Sigmoid colon (tissue), 7 donors: ENCODE data around the gene HNRNPK. TPM values are rescaled to one million over a fixed set of nuclear protein-coding genes. Genes with fewer than 3 reads are reported as not detected.

ENCODE experiments used
- DNase-seq: peaks from one replicate; pipeline ENCODE4 v3.0.0-alpha.2; 2019
- H3K27ac ChIP-seq, 4 donors: fragments of 200-600 bp; sonication (generic); one replicate each; pipeline ENCODE4 v1.5.1; 2016 to 2019; ENCODE audit warnings: mild to moderate bottlenecking in 1 of 4
- H3K27me3 ChIP-seq, 3 donors: fragments of 200-600 bp; sonication (generic); one replicate each; pipeline ENCODE4 v1.5.1; 2019; ENCODE audit warnings: mild to moderate bottlenecking in 1 of 3
- H3K36me3 ChIP-seq, 4 donors: fragments of 200-600 bp; sonication (generic); one replicate each; pipeline ENCODE4 v1.5.1; 2016 to 2019
- H3K4me1 ChIP-seq, 4 donors: fragments of 200-600 bp; sonication (generic); one replicate each; pipeline ENCODE4 v1.5.1; 2017 to 2019
- H3K4me3 ChIP-seq, 4 donors: fragments of 200-600 bp; sonication (generic); one replicate each; pipeline ENCODE4 v1.5.1; 2017 to 2019; ENCODE audit warnings: mild to moderate bottlenecking in 2 of 4, moderate library complexity in 1 of 4
- H3K9me3 ChIP-seq, 4 donors: fragments of 200-600 bp in 3 of 4; sonication (generic) in 3 of 4; one replicate each; pipeline versions ENCODE4 v1.5.1 to v1.6.1; 2013 to 2019
- EP300 ChIP-seq, 4 donors: sonication (generic); formaldehyde crosslinking; IDR thresholded peaks; one replicate each; pipeline ENCODE4 v1.6.1; 2017; ENCODE audit warnings: antibody characterized with exemption in 4 of 4
- POLR2A ChIP-seq, 2 donors: fragments of 450-650 bp; IDR thresholded peaks; one replicate each; pipeline ENCODE4 v1.6.1; 2016; ENCODE audit warnings: antibody characterized with exemption in 2 of 2, mild to moderate bottlenecking in 2 of 2, moderate library complexity in 2 of 2
- POLR2AphosphoS5 ChIP-seq, 4 donors: sonication (generic); formaldehyde crosslinking; IDR thresholded peaks; one replicate each; pipeline ENCODE4 v1.6.1; 2017; ENCODE audit warnings: antibody characterized with exemption in 4 of 4
- WGBS, 2 donors: extraction: QIAGEN DNeasy Blood & Tissue Kit; methylation state at CpG; one replicate each; pipeline ENCODE4 v1.1.7; 2013; 5-methylcytosine and 5-hydroxymethylcytosine counted together
- intact Hi-C: fragments of 100-400 bp; cut with DNase I; formaldehyde crosslinking; loops from one replicate; pipeline ENCODE4 v1.15.1; 2023
- polyA plus RNA-seq, 3 donors: library from polyadenylated mRNA; stranded (reverse); fragments of 200-250 nt; gene quantifications; one replicate each; pipeline ENCODE4 v1.2.3, GENCODE V29; 2013
- total RNA-seq, 4 donors: library from RNA; depleted of rRNA; stranded (reverse); fragments of >200 nt; gene quantifications; one replicate each; pipeline ENCODE4 v1.1.0, GENCODE V29; 2016
- TF ChIP-seq, protein P1 (sequence below), 4 experiments: fragments of 450-650 bp in 3 of 4; fragments of 200-600 bp in 1 of 4; IDR thresholded peaks; one replicate each; pipeline ENCODE4 v1.5.1; 2016 to 2019; ENCODE audit warnings: antibody characterized with exemption in 4 of 4, mild to moderate bottlenecking in 3 of 4, moderate library complexity in 2 of 4
- donor health status: healthy with polysubstance abuse.
- donor health status: Bipolar disorder and iron deficiency.
- donor health status: healthy.

Gene HNRNPK
- total and polyA plus RNA-seq, 7 donors: 237 to 448 (median 364) TPM

DNA sequence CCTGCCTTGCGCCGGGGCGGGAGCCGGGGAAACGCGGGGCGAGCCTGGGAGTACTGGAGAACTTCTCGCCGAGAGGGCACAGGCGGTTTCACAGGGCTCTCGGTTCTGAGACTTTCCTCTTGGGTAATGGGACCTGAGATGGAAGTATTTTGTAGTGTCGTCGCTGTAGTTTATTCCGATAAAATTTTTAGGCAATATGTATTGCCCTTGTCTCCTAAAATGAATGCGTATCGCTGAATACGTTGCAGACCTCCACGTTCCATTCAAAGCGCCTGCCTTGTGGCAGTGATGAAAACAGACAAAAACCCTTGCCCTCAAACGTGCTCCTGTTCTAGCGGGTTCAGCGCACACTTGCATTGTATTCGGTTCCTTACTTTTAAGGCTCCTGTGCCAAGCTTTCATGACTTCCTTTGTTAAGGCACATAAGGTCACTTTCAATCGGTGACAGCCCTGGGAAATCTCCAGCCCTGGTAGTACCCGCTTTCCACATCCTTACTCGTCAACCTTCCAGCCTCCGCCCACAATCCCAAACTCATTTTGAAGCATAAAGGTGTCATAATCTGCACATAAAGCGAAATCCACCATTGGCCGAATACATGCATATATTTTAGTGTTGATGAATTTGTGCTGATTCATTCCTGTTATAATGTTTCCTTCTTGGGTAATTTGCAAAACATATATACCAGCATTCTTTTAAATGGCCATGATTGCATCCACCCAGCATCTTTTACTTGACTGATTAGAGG is 1.3 kb upstream of the HNRNPK start:
- peak; percentile 80 for DNase-seq

GRCh38 chr9:83980395-83981125 is 545 bp upstream of the HNRNPK start, which contains the start of gene RMI1:
RMI1 (plus strand) TSS chr9:83980805; CDS start chr9:84000987, 20,182 bp downstream.
- 0% methylated on average over 69 of the region's 69 CpGs for WGBS, 2 donors
- TF ChIP-seq, protein P1, sequence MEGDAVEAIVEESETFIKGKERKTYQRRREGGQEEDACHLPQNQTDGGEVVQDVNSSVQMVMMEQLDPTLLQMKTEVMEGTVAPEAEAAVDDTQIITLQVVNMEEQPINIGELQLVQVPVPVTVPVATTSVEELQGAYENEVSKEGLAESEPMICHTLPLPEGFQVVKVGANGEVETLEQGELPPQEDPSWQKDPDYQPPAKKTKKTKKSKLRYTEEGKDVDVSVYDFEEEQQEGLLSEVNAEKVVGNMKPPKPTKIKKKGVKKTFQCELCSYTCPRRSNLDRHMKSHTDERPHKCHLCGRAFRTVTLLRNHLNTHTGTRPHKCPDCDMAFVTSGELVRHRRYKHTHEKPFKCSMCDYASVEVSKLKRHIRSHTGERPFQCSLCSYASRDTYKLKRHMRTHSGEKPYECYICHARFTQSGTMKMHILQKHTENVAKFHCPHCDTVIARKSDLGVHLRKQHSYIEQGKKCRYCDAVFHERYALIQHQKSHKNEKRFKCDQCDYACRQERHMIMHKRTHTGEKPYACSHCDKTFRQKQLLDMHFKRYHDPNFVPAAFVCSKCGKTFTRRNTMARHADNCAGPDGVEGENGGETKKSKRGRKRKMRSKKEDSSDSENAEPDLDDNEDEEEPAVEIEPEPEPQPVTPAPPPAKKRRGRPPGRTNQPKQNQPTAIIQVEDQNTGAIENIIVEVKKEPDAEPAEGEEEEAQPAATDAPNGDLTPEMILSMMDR (IDR thresholded peaks at IDR 0.05): no peak
- TF ChIP-seq EP300 (IDR thresholded peaks at IDR 0.05) (peak in 1 of 4 donors; percentile 50), POLR2AphosphoS5 (IDR thresholded peaks at IDR 0.05) (peak; percentile 98 to 99 (median 99)), POLR2A (IDR thresholded peaks at IDR 0.05) (peak; percentile 92 to 95)
- intact Hi-C loops: loop anchor here (2.0 to 5.0 kb wide), 4 partner anchors 24 to 192 kb away; partner anchors contain the start of genes GKAP1 and KIF27
- Histone ChIP-seq H3K27me3 (no peaks in the 10 kb centered on the region), H3K27ac (peak within 1 kb of the TSS; percentile 96 to 99 (median 98)), H3K4me3 (peak within 1 kb of the TSS; percentile 83 to 93 (median 88)), H3K36me3 (peaks cover 4 to 24% (median 16%) of the 10 kb centered on the region in 4 donors), H3K9me3 (no peaks in the 10 kb centered on the region), H3K4me1 (peaks cover 0 to 40% (median 32%) of the 10 kb centered on the region in 4 donors)
- DNase-seq: peak; percentile 100

More for the DNA sequence above, 1.3 kb upstream of the HNRNPK start:
- Histone ChIP-seq H3K4me3 (peak overlapping the region; percentile 83 to 93 (median 88)), H3K36me3 (peaks cover 0 to 16% (median 12%) of the 10 kb centered on the region in 4 donors), H3K27me3 (no peaks in the 10 kb centered on the region), H3K9me3 (no peaks in the 10 kb centered on the region), H3K27ac (peak overlapping the region; percentile 96 to 99 (median 98)), H3K4me1 (peaks cover 0 to 34% (median 28%) of the 10 kb centered on the region in 4 donors)
- 1% methylated on average over 29 of the region's 29 CpGs for WGBS, 2 donors
- TF ChIP-seq POLR2A (IDR thresholded peaks at IDR 0.05) (no peak), POLR2AphosphoS5 (IDR thresholded peaks at IDR 0.05) (no peak)
- TF ChIP-seq, protein P1 (IDR thresholded peaks at IDR 0.05): peak in 1 of 4 experiments; percentile 7
- intact Hi-C loops: loop anchor here (2.0 to 5.0 kb wide), 4 partner anchors 24 to 191 kb away; partner anchors contain the start of genes GKAP1 and KIF27

DNA sequence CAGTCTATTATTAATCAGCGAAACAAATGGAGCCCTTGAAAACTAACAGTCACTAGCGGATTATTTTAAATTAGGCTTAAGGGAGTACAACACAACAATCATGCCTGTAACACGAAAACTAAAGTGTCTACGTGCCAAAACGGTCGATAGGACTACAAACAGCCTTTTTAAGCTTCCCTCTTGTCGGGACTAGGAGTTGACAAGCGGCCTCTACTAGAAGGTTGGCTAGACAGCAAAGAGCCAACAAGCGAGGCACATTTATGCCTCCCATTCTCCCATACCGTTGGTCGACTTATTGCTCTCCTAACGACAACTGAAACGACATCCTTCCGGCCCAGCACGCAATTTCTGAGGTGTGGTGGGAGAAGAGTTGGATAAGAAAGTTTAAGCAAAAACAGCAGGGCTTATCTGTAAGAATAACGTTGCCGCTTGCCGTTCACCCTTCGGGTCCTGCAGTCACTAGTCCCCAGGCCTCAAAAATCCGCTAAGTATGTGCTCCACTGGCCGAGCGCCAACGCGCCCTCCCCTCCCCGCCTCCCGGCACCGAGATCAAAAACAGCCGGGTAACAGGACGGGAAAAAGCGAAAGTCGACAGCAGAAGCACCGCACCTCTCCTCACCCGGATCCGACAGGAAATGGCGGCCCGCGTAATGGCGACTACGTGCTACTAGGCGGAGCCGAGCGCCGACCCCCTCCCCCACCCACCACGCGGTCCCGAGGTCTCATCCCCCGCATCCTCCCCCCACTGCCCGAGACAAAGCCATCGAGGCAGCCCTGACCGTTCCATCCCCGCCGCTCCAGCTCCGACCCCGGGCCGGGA is 813 bp downstream of the HNRNPK start:
- TF ChIP-seq, protein P1 (IDR thresholded peaks at IDR 0.05): no peak
- no peak for TF ChIP-seq EP300 (IDR thresholded peaks at IDR 0.05)
- TF ChIP-seq POLR2A (IDR thresholded peaks at IDR 0.05): peak in 1 of 2 donors; percentile 25
- peak; percentile 14 to 71 (median 26) for TF ChIP-seq POLR2AphosphoS5 (IDR thresholded peaks at IDR 0.05)
- DNase-seq: peak; percentile 92

DNA sequence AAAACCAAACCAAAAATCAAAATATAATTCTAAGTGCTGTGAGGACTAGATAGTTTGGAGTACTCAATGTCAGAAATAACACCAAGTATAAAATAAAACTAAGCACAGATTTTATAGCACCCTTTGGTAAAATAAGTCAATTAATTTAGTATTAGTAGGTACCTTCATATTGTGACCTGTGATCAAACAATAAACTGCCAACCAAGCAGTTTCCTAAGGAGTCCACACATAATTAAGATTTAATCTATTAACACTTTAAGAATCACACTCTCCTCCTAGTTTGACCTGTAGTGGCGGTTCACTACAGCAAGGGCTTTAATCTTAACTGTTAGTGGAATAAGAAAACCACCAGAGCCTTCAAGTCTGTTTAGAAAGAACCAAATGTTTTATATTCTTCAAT is 2.8 kb downstream of the HNRNPK start:
- no peaks in the 10 kb centered on the region for H3K9me3 ChIP-seq
- intact Hi-C loops: loop anchor here (5.0 kb wide), 1 partner anchor 270 kb away; the partner anchor contains the start of gene UBQLN1
- H3K4me1 ChIP-seq: peaks cover 0 to 61% (median 40%) of the 10 kb centered on the region in 4 donors
- H3K4me3 ChIP-seq: peak overlapping the region in 1 of 4 donors; percentile 83
- TF ChIP-seq, protein P1 (IDR thresholded peaks at IDR 0.05): no peak
- TF ChIP-seq POLR2AphosphoS5 (IDR thresholded peaks at IDR 0.05) (no peak), POLR2A (IDR thresholded peaks at IDR 0.05) (no peak), EP300 (IDR thresholded peaks at IDR 0.05) (no peak)
- H3K36me3 ChIP-seq: peaks cover 30 to 57% (median 50%) of the 10 kb centered on the region in 4 donors
- 51 to 82% methylated on average over 1 of the region's 1 CpG for WGBS, 2 donors
- no peak for DNase-seq
- no peaks in the 10 kb centered on the region for H3K27me3 ChIP-seq
- H3K27ac ChIP-seq: peak overlapping the region in 1 of 4 donors; percentile 99

More for the DNA sequence above, 813 bp downstream of the HNRNPK start:
- Histone ChIP-seq H3K9me3 (no peaks in the 10 kb centered on the region), H3K36me3 (peaks cover 14 to 37% (median 30%) of the 10 kb centered on the region in 4 donors), H3K27me3 (no peaks in the 10 kb centered on the region), H3K4me3 (peak overlapping the region; percentile 83 to 93 (median 88)), H3K4me1 (peaks cover 0 to 53% (median 38%) of the 10 kb centered on the region in 4 donors), H3K27ac (peak overlapping the region; percentile 96 to 99 (median 98))
- intact Hi-C loops: loop anchor here (5.0 kb wide), 1 partner anchor 272 kb away; the partner anchor contains the start of gene UBQLN1
- 0 to 1% methylated on average over 55 of the region's 55 CpGs for WGBS, 2 donors
